Amygdala (tissue), 56 donors: ENCODE results near the gene ABCA4.

ENCODE experiments used
- DNase-seq, 56 donors: peaks; one replicate each; lab custom pipeline; 2025; lab: John Stamatoyannopoulos, UW

The ABCA4 gene

GRCh38 chr1:93989601-93990000, 131.3 kb downstream of the ABCA4 start:
- no peak for DNase-seq

GRCh38 chr1:93988634-93989350, 132.2 kb downstream of the ABCA4 start:
- DNase-seq, result no peak

- DNase-seq, result no peak
Observed at GRCh38 chr1:93981274-93981667, 139.7 kb downstream of the ABCA4 start.

- no peak for DNase-seq
Observed at GRCh38 chr1:93980320-93981273, 140.4 kb downstream of the ABCA4 start.

- DNase-seq, result peak in 2 of 56 donors; percentile 11 to 13
Observed at GRCh38 chr1:93979718-93980319, 141.1 kb downstream of the ABCA4 start.

GRCh38 chr1:93979040-93979717, 141.8 kb downstream of the ABCA4 start:
- no peak for DNase-seq

- no peak for DNase-seq
Observed at GRCh38 chr1:93977598-93977945, 143.4 kb downstream of the ABCA4 start.

GRCh38 chr1:93976711-93977597, 144.0 kb downstream of the ABCA4 start:
- DNase-seq, result no peak

- no peak for DNase-seq
Observed at GRCh38 chr1:93976291-93976690, 144.7 kb downstream of the ABCA4 start.

GRCh38 chr1:93972341-93972740, 148.6 kb downstream of the ABCA4 start:
- DNase-seq, result no peak

- DNase-seq, result no peak
Observed at GRCh38 chr1:93969887-93970286, 151.1 kb downstream of the ABCA4 start.

- no peak for DNase-seq
Observed at GRCh38 chr1:93969371-93969770, 151.6 kb downstream of the ABCA4 start.

GRCh38 chr1:93967306-93967705, 153.6 kb downstream of the ABCA4 start:
- no peak for DNase-seq

- no peak for DNase-seq
Observed at GRCh38 chr1:93965888-93966287, 155.1 kb downstream of the ABCA4 start.

GRCh38 chr1:93965256-93965655, 155.7 kb downstream of the ABCA4 start:
- DNase-seq, result no peak

- no peak for DNase-seq
Observed at GRCh38 chr1:93964777-93965200, 156.2 kb downstream of the ABCA4 start.

GRCh38 chr1:93964096-93964776, 156.7 kb downstream of the ABCA4 start:
- DNase-seq, result no peak

GRCh38 chr1:93963585-93963984, 157.4 kb downstream of the ABCA4 start:
- no peak for DNase-seq

- DNase-seq, result no peak
Observed at GRCh38 chr1:93961906-93962305, 159.0 kb downstream of the ABCA4 start.
